ENCODE results near the gene AIG1. TPM values are rescaled to one million over a fixed set of nuclear protein-coding genes. Genes with fewer than 3 reads are reported as not detected.

The AIG1 gene
- total RNA-seq, 2 donors from 2014 or later = 11.9 to 13.5 TPM

DNA sequence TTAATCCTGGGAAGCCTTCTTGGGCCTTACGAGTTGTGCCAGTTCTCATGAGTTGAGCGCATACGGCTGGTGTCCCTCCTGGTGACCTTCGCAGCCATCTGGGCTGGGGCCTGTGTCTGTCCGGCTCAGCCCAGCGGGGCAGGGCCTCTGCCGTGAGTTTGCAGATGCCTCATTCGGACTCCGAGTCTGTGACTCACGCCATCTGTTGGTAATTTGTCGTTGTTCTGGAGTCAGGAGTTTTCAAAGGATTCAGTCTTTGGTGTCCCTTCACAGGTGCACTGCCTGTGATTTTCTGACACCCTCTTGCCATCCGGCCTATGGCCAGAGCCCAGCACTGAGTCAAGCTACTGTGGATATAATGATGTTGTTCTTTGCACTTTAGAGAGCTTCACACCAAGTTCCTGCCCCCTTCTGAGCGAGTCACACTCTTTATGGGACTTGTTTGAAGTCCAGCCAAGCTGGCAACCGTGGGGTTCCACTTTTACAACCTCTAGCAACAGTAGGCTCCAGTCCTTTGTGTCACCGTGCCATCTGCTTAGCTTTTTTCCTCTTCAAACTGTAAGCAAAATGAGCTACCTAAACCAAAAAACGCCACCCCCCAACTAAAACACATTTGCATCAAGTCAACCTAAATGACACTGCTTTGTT, 175.6 kb downstream of the AIG1 start:
- intact Hi-C loops (cut with DNase I) = no loop called here
- Histone ChIP-seq H3K27ac (no peak overlapping the region), H3K36me3 (replicated peaks in 1 of 2; ENCODE audit: insufficient read depth in 1 of 2, low read depth in 2 of 2) (no peaks in the 10 kb centered on the region), H3K9me3 (no peaks in the 10 kb centered on the region), H3K4me3 (no peak overlapping the region), H3K27me3 (no peaks in the 10 kb centered on the region), H3K4me1 (no peaks in the 10 kb centered on the region)
- DNase-seq = peak in 1 of 4 donors; percentile 3
- ATAC-seq = peak; percentile 15
- TF ChIP-seq POLR2A (IDR thresholded peaks at IDR 0.05) = no peak
- TF ChIP-seq, protein P1, sequence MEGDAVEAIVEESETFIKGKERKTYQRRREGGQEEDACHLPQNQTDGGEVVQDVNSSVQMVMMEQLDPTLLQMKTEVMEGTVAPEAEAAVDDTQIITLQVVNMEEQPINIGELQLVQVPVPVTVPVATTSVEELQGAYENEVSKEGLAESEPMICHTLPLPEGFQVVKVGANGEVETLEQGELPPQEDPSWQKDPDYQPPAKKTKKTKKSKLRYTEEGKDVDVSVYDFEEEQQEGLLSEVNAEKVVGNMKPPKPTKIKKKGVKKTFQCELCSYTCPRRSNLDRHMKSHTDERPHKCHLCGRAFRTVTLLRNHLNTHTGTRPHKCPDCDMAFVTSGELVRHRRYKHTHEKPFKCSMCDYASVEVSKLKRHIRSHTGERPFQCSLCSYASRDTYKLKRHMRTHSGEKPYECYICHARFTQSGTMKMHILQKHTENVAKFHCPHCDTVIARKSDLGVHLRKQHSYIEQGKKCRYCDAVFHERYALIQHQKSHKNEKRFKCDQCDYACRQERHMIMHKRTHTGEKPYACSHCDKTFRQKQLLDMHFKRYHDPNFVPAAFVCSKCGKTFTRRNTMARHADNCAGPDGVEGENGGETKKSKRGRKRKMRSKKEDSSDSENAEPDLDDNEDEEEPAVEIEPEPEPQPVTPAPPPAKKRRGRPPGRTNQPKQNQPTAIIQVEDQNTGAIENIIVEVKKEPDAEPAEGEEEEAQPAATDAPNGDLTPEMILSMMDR (IDR thresholded peaks at IDR 0.05) = no peak
- WGBS, 2 donors = 84 to 88% methylated on average over 16 of the region's 16 CpGs

DNA sequence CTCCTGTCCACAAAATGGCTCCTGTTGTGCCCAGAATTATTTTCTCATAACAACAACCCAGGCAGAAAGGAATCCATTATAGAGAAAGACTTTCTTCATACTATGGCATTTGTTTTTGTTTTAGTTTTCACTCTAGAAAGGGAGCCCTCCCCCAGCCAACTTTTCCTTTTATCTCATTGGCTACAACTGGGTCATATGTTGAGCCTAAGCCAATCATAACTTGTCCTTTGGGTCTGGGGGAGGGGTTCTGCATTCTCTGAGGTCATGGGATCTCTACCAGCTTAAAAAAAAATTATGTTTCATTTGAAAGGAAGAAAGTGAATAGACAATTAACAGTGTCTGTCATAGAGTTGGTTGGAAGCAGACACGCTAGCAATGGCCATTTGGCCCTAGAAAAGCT, 177.6 kb downstream of the AIG1 start:
- H3K4me1 ChIP-seq = peaks cover 7% of the 10 kb centered on the region
- H3K27ac ChIP-seq = no peak overlapping the region
- no peak overlapping the region for H3K4me3 ChIP-seq
- no peaks in the 10 kb centered on the region for H3K9me3 ChIP-seq
- H3K36me3 ChIP-seq (replicated peaks in 1 of 2; ENCODE audit: insufficient read depth in 1 of 2, low read depth in 2 of 2) = no peaks in the 10 kb centered on the region
- H3K27me3 ChIP-seq = no peaks in the 10 kb centered on the region
- ATAC-seq = no peak
- no peak for DNase-seq
- 90 to 100% methylated on average over 1 of the region's 1 CpG for WGBS, 2 donors
- intact Hi-C loops (cut with DNase I) = no loop called here
- TF ChIP-seq POLR2A (IDR thresholded peaks at IDR 0.05) = no peak
- TF ChIP-seq, protein P1 (IDR thresholded peaks at IDR 0.05) = no peak

DNA sequence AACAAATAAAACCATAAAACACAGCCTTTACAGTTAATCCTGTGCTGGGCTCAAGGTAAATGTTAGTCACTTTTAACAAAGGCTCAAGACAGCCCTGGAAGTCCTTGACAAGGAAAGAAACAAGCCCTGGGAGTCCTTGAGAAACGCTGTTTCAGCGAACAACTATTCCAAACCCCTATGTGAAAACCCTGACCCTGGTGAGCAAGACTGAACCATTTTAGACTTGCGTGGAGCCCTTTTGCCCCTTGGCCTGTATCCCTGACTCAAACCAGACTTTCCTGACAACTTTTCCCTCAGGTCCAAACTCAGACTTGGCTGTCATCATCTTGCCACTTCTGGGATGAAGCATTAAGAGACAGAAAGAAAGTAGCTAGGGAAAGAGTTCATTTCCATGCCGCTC, 180.4 kb downstream of the AIG1 start:
- no peak for ATAC-seq

DNA sequence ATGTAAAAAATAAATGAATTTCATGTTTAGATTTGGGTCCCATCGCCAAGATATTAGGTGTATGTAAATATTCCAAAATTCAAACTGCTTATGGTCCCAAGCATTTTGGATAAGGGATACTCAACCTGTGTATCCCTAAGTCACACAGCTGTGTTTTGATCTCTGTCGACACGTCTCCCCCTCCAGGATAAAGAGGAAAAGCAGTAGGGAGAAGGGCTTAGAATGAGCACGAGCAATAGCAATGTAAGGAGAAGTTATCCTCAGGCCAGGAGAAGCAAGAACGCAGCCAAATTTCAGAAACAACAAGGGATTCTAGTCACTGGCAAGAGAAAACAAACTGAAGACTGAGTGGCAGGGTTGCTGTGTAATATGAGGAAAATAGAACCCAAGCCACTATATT, 181.2 kb downstream of the AIG1 start:
- H3K27me3 ChIP-seq = no peaks in the 10 kb centered on the region
- ATAC-seq = no peak
- TF ChIP-seq, protein P1 (IDR thresholded peaks at IDR 0.05) = no peak
- TF ChIP-seq POLR2A (IDR thresholded peaks at IDR 0.05) = no peak
- intact Hi-C loops (cut with DNase I) = no loop called here
- peaks cover 10% of the 10 kb centered on the region for H3K4me1 ChIP-seq
- no peak overlapping the region for H3K4me3 ChIP-seq
- 90 to 92% methylated on average over 5 of the region's 5 CpGs for WGBS, 2 donors
- no peaks in the 10 kb centered on the region for H3K36me3 ChIP-seq (replicated peaks in 1 of 2; ENCODE audit: insufficient read depth in 1 of 2, low read depth in 2 of 2)
- no peak overlapping the region for H3K27ac ChIP-seq
- H3K9me3 ChIP-seq = no peaks in the 10 kb centered on the region
- no peak for DNase-seq

More for the DNA sequence above, 180.4 kb downstream of the AIG1 start:
- no peak for TF ChIP-seq POLR2A (IDR thresholded peaks at IDR 0.05)
- TF ChIP-seq, protein P1 (IDR thresholded peaks at IDR 0.05) = no peak
- H3K4me3 ChIP-seq = no peak overlapping the region
- WGBS, 2 donors = 66 to 74% methylated on average over 4 of the region's 4 CpGs
- H3K9me3 ChIP-seq = no peaks in the 10 kb centered on the region
- intact Hi-C loops (cut with DNase I) = no loop called here
- H3K27ac ChIP-seq = no peak overlapping the region
- H3K27me3 ChIP-seq = no peaks in the 10 kb centered on the region
- DNase-seq = peak in 1 of 4 donors; percentile 3
- peaks cover 10% of the 10 kb centered on the region for H3K4me1 ChIP-seq
- no peaks in the 10 kb centered on the region for H3K36me3 ChIP-seq (replicated peaks in 1 of 2; ENCODE audit: insufficient read depth in 1 of 2, low read depth in 2 of 2)

DNA sequence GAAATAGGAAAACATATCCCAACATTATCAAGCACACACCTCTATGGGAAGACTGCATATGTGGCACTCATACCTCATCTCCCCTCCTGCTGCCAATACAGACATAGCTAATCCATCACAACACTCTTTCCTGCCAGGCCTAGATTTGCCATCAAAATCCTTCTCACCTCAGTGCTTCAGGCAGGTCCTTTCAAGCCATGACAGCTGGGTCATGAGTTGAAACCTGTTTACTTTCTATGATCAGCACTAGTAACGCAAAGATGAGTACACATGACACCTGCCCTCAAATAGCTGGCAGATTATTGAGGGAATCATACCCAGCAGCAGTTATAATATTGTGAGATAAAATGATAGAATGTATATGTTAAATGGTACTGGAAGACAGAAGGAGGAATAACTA, 183.1 kb downstream of the AIG1 start:
- no peak overlapping the region for H3K4me3 ChIP-seq
- DNase-seq = no peak
- H3K27ac ChIP-seq = no peak overlapping the region
- 77 to 95% methylated on average over 1 of the region's 1 CpG for WGBS, 2 donors
- ATAC-seq = no peak
- H3K4me1 ChIP-seq = peaks cover 10% of the 10 kb centered on the region
- H3K27me3 ChIP-seq = no peaks in the 10 kb centered on the region
- intact Hi-C loops (cut with DNase I) = no loop called here
- TF ChIP-seq, protein P1 (IDR thresholded peaks at IDR 0.05) = no peak
- no peak for TF ChIP-seq POLR2A (IDR thresholded peaks at IDR 0.05)
- H3K9me3 ChIP-seq = no peaks in the 10 kb centered on the region
- no peaks in the 10 kb centered on the region for H3K36me3 ChIP-seq (replicated peaks in 1 of 2; ENCODE audit: insufficient read depth in 1 of 2, low read depth in 2 of 2)

Data from body of pancreas (tissue), 4 donors.